GM06990 (cell line): ENCODE results near the gene INF2.

Experiments used
- DNase-seq: peaks from one replicate; pipeline ENCODE4 v3.0.0-alpha.2; 2011; ENCODE audit not compliant: insufficient read length; ENCODE audit errors: extremely low read depth
- H3K27me3 ChIP-seq: replicated peaks from 2 replicates; pipeline ENCODE4 v1.6.0; 2011; ENCODE audit warnings: low read length; ENCODE audit not compliant: control insufficient read depth, insufficient read depth
- H3K36me3 ChIP-seq: 2 replicates; pipeline ENCODE4 v1.5.1; 2011; ENCODE audit warnings: low read length; ENCODE audit not compliant: control insufficient read depth, insufficient read depth
- H3K4me3 ChIP-seq: replicated peaks from 2 replicates; pipeline ENCODE4 v1.5.1; 2011; ENCODE audit warnings: low read depth, mild to moderate bottlenecking, control low read depth, low read length
- TF ChIP-seq, protein P1 (sequence below): IDR thresholded peaks from 2 replicates; pipeline ENCODE4 v1.5.1; 2011; ENCODE audit warnings: low read length, control low read depth, mild to moderate bottlenecking, inconsistent platforms; ENCODE audit not compliant: insufficient read depth, poor library complexity, severe bottlenecking

Gene INF2

DNA sequence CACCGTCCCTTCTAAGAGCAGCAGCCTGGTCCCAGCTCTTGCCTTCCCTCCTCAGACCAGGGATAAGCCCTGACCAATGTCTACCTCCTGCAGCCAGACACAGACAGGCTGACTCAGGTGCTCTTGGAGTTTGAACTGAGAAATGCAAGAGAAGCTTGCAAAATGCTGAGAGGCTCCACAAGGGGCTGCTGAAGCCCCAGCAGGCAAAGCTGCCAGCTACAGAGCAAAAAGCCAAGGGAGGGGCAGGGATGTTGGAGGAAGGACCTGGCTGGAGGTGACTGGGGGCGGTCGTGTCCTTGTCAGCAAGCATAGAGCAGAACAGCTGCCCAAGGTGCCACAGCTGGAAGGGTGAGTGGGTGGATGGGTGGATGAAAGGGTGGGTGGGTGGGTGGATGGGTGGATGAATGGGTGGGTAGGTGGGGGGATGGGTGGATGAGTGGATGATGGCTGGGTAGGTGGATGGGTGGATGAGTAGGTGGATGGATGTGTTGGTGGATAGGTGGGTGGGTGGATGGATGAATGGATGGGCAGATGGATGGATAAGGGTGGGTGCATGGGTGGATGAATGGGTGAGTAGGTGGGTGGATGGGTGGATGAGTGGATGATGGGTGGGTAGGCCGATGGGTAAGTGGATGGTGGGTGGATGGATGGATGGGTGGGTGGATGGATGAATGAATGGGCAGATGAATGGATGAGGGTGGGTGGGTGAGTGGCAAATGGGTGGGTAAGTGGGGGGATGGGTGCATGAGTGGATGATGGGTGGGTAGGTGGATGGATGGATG is 4.0 kb upstream of the INF2 start:
- H3K27me3 ChIP-seq: no peaks in the 10 kb centered on the region
- no peaks in the 10 kb centered on the region for H3K36me3 ChIP-seq
- DNase-seq: no peak
- H3K4me3 ChIP-seq: no peak overlapping the region
- TF ChIP-seq, protein P1, sequence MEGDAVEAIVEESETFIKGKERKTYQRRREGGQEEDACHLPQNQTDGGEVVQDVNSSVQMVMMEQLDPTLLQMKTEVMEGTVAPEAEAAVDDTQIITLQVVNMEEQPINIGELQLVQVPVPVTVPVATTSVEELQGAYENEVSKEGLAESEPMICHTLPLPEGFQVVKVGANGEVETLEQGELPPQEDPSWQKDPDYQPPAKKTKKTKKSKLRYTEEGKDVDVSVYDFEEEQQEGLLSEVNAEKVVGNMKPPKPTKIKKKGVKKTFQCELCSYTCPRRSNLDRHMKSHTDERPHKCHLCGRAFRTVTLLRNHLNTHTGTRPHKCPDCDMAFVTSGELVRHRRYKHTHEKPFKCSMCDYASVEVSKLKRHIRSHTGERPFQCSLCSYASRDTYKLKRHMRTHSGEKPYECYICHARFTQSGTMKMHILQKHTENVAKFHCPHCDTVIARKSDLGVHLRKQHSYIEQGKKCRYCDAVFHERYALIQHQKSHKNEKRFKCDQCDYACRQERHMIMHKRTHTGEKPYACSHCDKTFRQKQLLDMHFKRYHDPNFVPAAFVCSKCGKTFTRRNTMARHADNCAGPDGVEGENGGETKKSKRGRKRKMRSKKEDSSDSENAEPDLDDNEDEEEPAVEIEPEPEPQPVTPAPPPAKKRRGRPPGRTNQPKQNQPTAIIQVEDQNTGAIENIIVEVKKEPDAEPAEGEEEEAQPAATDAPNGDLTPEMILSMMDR: no peak

DNA sequence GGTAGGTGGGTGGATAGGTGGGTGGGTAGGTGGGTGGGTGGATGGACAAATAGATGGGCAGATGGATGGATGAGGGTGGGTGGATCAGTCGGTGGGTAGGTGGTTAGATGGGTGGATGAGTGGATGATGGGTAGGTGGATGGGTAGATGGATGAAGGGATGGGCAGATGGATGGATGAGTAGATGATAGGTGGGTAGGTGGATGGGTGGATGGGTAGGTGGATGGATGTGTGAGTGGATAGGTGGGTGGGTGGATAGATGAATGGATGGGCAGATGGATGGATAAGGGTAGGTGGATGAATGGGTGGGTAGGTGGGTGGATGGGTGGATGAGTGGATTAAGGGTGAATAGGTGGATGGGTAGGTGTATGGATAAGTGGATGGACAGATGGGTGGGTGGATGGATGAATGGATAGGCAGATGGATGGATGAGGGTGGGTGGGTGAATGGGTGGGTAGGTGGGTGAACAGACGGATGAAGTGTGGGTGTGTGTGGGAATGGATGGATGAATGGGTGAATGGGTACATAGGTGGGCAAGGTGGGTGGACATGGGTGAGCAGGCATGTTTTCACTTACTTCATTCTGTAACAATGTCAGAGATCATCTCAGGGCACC is 3.3 kb upstream of the INF2 start:
- TF ChIP-seq, protein P1: no peak
- no peak for DNase-seq
- Histone ChIP-seq H3K27me3 (no peaks in the 10 kb centered on the region), H3K36me3 (no peaks in the 10 kb centered on the region), H3K4me3 (no peak overlapping the region)

DNA sequence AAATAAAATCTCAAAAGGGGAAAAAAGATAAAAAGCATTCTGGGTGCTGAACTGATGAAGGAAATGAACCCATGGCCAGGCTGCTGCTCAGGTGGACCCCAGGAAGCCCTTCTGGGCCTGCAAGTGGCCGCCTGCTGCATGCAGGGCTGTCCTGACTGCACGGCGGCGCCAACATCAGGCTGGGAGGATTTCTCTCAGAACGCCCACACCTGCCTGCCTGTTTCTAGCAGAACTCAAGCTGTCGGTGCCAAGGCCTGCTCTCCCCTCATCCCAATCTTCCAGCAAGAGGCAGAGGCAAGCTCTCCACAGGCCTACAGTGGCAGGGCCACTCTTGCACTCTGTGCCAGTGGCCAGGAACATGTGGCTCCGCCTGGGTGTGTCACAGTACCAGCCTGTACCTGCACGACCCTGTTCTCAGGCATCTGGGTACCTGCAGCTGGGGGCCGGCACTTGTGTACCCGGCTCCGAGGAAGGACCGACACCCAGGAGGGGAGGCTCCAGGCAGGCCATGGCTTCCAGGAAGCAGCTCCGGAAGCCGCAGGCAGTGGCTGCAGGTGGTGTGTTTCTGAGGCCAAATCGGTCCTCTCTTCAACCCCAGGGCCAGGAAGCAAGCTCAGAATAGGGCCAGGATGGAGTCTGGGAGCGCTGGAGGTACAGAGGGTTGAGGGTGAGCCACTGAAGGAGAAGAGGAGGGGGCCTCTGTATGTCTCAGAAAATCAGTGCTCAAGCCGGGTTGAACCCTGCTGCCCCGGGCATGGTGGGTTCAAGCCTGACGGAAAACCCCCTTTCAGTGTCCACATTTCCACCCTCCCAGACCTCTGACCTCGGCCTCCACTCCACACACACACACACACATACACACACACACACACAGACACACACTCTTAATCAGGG is 2.5 kb upstream of the INF2 start:
- H3K36me3 ChIP-seq: no peaks in the 10 kb centered on the region
- no peak overlapping the region for H3K4me3 ChIP-seq
- no peaks in the 10 kb centered on the region for H3K27me3 ChIP-seq
- TF ChIP-seq, protein P1: no peak
- DNase-seq: no peak

DNA sequence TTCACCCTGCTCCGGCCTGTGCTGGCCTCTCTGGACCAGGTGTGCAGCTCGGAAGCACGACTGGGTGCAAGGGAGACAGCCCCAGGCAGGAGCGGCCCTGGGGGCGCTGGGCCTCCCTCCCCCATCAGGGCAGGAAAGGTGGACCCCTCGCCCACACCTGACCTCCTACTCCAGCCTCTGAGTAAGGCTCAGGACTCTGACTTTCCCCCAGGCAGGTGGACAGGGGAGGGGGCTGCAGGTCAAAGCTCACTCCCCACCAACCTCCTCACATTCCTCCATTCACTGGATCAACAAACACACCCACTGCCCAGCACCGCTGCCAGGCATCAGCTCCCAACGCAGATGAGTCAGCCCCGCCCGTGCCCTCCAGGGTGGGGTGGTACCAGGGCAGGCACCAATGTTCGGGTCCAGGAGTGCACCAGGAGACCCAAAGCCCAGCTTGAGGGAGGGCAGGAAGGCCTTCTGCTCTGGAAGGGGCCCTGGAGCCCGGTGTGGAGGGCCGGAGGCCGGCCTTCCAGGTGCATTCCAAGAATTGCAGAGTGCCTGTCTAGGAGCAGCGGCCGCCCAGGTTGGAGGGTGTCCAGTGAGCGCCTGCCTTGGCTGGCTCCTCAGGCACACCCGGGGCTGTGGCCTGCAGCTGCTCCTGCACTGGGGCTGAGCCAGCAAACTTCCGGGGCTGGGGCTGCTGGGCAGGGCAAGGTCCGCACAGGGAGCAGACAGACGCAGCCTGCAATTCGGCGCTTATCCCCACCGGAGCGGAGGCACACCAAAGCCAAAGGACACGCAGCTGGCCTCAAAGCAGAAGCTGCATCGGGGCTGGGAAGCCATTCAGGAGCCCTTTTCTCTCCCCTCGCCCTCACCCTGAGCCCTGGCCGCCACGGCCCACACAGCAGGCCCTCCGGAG is 1.6 kb upstream of the INF2 start:
- H3K27me3 ChIP-seq: no peaks in the 10 kb centered on the region
- no peak for DNase-seq
- TF ChIP-seq, protein P1: no peak
- H3K36me3 ChIP-seq: no peaks in the 10 kb centered on the region
- H3K4me3 ChIP-seq: no peak overlapping the region

DNA sequence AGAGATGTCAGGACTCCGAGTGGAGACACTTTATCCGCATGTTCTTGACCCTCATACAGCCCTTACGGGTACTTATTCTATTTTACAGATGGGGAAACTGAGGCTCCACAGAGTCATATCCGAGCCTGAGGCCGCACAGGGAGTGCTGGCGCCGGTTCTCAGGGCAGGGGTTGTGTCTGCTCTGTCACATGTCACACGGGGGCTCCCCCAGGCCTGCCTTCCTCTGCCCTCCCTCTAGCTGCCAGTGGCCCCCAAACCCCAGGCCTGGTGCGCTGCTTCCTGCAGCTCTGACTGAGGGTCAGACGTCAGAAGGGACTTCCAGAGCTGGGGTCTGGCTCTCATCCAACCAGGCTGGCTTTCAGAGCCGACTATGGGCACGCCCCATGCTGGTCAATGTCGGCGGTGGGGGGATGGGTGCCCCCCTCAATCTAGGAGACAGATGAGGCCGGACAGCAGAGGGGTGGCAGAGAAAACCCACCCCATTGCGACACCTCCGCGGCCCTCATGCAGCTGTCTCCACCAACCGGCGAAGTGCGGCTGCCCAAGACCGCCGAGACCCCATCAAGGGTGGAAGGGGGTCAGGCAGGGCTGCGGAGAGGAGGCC is 811 bp upstream of the INF2 start:
- DNase-seq: no peak
- Histone ChIP-seq H3K4me3 (no peak overlapping the region; the same call in 1 of the 2 replicates), H3K36me3 (no peaks in the 10 kb centered on the region), H3K27me3 (no peaks in the 10 kb centered on the region)
- TF ChIP-seq, protein P1: no peak
